ENCODE measurements around the gene LRP1B. TPM values are rescaled to one million over a fixed set of nuclear protein-coding genes. Genes with fewer than 3 reads are reported as not detected.

The LRP1B gene
- total and polyA plus RNA-seq, 2 of the 8 experiments (the other 6 are each of a cell fraction or from before 2014, with no cell fraction given): 0.03 TPM; not detected in 1

- no peak overlapping the region for H4K8ac ChIP-seq (ENCODE audit: extremely low read depth, insufficient read depth, low read length)
- no peak overlapping the region for H4K5ac ChIP-seq (ENCODE audit: insufficient read length, low read depth, low read length)
- H3K27me3 ChIP-seq (replicated peaks in 1 of 4; ENCODE audit: control insufficient read depth in 3 of 4, extremely low read depth in 1 of 4, insufficient read depth in 3 of 4, low read length in 3 of 4): no peaks in the 10 kb centered on the region
- no peak overlapping the region for H2AFZ ChIP-seq (ENCODE audit: low read length)
- H3K79me1 ChIP-seq (ENCODE audit: low read depth, low read length): no peaks in the 10 kb centered on the region
- FAIRE-seq (no peak), DNase-seq (ENCODE audit: low read depth in 1 of 2, low spot score in 2 of 2) (no peak)
- no peak overlapping the region for H2BK12ac ChIP-seq (ENCODE audit: low read depth, low read length)
- no peaks in the 10 kb centered on the region for H3K23me2 ChIP-seq (ENCODE audit: low read depth, low read length)
- H3K4me1 ChIP-seq (replicated peaks in 1 of 4; ENCODE audit: control insufficient read depth in 3 of 4, insufficient read depth in 4 of 4, low read length in 3 of 4): no peaks in the 10 kb centered on the region
- H3K79me2 ChIP-seq (ENCODE audit: control insufficient read depth in 1 of 2, insufficient read depth in 2 of 2, low read length in 2 of 2): no peaks in the 10 kb centered on the region
- H4K20me1 ChIP-seq (replicated peaks in 1 of 2; ENCODE audit: control insufficient read depth in 1 of 2, insufficient read depth in 2 of 2, low read length in 2 of 2): no peaks in the 10 kb centered on the region
- H3K9me3 ChIP-seq (ENCODE audit: insufficient read depth in 2 of 2, low read depth in 1 of 2, low read length in 1 of 2): no peaks in the 10 kb centered on the region
- H3K4ac ChIP-seq (replicated peaks; ENCODE audit: insufficient read length, low read depth, low read length): no peak overlapping the region
- H4K91ac ChIP-seq (replicated peaks; ENCODE audit: insufficient read length, low read length): no peak overlapping the region
- H2BK20ac ChIP-seq (ENCODE audit: low read length): no peak overlapping the region
- TF ChIP-seq TCF12 (IDR thresholded peaks at IDR 0.05; ENCODE audit: low read depth, low read length): no peak
- TF ChIP-seq CBX5 (IDR thresholded peaks at IDR 0.05; ENCODE audit: low read depth, low read length): no peak
- no peak for TF ChIP-seq CBX8 (IDR thresholded peaks at IDR 0.05; ENCODE audit: borderline replicate concordance, low read depth, low read length)
- TF ChIP-seq CHD1 (IDR thresholded peaks at IDR 0.05; ENCODE audit: low read depth, low read length): no peak
- TF ChIP-seq SP2 (IDR thresholded peaks at IDR 0.05; ENCODE audit: low read length): no peak
- TF ChIP-seq SP1 (IDR thresholded peaks at IDR 0.05; ENCODE audit: low read depth, low read length): no peak
- no peak for TF ChIP-seq TEAD4 (IDR thresholded peaks at IDR 0.05; ENCODE audit: low read depth, low read length)
- no peak for TF ChIP-seq BRCA1 (IDR thresholded peaks at IDR 0.05; ENCODE audit: low read depth, low read length)
- TF ChIP-seq TAF1 (IDR thresholded peaks at IDR 0.05; ENCODE audit: low read depth, low read length): no peak
- TF ChIP-seq E2F6 (IDR thresholded peaks at IDR 0.05): no peak
- no peak for TF ChIP-seq ATF2 (IDR thresholded peaks at IDR 0.05; ENCODE audit: low read length)
- TF ChIP-seq MAFK (IDR thresholded peaks at IDR 0.05; ENCODE audit: low read depth, low read length): no peak
- TF ChIP-seq GABPA (IDR thresholded peaks at IDR 0.05; ENCODE audit: borderline replicate concordance, insufficient read depth, low read length): no peak
- TF ChIP-seq NANOG (IDR thresholded peaks at IDR 0.05; ENCODE audit: insufficient read depth, low read depth, low read length, poor library complexity, severe bottlenecking): no peak
- no peak overlapping the region for H2BK15ac ChIP-seq (ENCODE audit: low read length)
- H3K4me3 ChIP-seq (ENCODE audit: extremely low read depth in 1 of 4, insufficient read depth in 2 of 4, low read depth in 3 of 4, low read length in 4 of 4): no peak overlapping the region
- H3K36me3 ChIP-seq (ENCODE audit: control insufficient read depth in 2 of 4, insufficient read depth in 4 of 4, low read length in 3 of 4): no peaks in the 10 kb centered on the region
- H2AK5ac ChIP-seq (ENCODE audit: low read depth, low read length): no peak overlapping the region
- CTCF ChIA-PET (ENCODE audit: partially characterized antibody): no interaction called here
- no peak overlapping the region for H3K27ac ChIP-seq (ENCODE audit: low read depth, low read length)
- POLR2A ChIA-PET (ENCODE audit: partially characterized antibody): no interaction called here
- no peak overlapping the region for H2BK5ac ChIP-seq (ENCODE audit: low read depth, low read length)
- H2BK120ac ChIP-seq (replicated peaks; ENCODE audit: low read depth, low read length): no peak overlapping the region
- no peak overlapping the region for H3K9ac ChIP-seq (replicated peaks in 1 of 4; ENCODE audit: extremely low read depth in 1 of 4, low read depth in 3 of 4, low read length in 3 of 4)
- H3K14ac ChIP-seq (ENCODE audit: insufficient read length): no peak overlapping the region
- H3K18ac ChIP-seq (ENCODE audit: extremely low read depth, low read length): no peak overlapping the region
- WGBS, 2 experiments (ENCODE audit: extremely low coverage in 1 of 2, insufficient coverage in 1 of 2, insufficient read length in 1 of 2, insufficient replicate concordance in 2 of 2, low coverage in 1 of 2, low lambda C conversion rate in 2 of 2, missing lambda C conversion rate in 1 of 2): 88% methylated on average over 1 of the region's 1 CpG; no CpG with 5 or more reads in 1 of the 2 experiments
- H3K56ac ChIP-seq (replicated peaks; ENCODE audit: insufficient read length, low read depth, low read length): no peak overlapping the region
- H3K23ac ChIP-seq (ENCODE audit: insufficient read length): no peak overlapping the region
- no peak overlapping the region for H3K4me2 ChIP-seq (ENCODE audit: insufficient read depth in 1 of 2, low read depth in 2 of 2, low read length in 2 of 2)
Observed at GRCh38 chr2:141992695-141993094, 138.1 kb downstream of the LRP1B start.

Measured in H1 (cell line).